NT2/D1 (cell line): ENCODE data around the gene RASGEF1B.
"Not testable (repeated sequence)": the region's sequence is repeated elsewhere in the genome, so short reads cannot be mapped to it uniquely, and the experiment has no call there.

Experiments used
- DNase-seq: peaks from one replicate; pipeline ENCODE4 v3.0.0-alpha.2; 2011; ENCODE audit warnings: low read depth, low spot score
- H3K27me3 ChIP-seq: 2 replicates; pipeline ENCODE4 v1.6.0; 2011; ENCODE audit warnings: mild to moderate bottlenecking; ENCODE audit not compliant: insufficient read length, insufficient read depth
- H3K36me3 ChIP-seq: 2 replicates; pipeline ENCODE4 v1.6.1; 2011; ENCODE audit warnings: mild to moderate bottlenecking, low read length, mixed read lengths; ENCODE audit not compliant: insufficient read depth, insufficient read length
- H3K4me1 ChIP-seq: 2 replicates; pipeline ENCODE4 v1.5.1; 2011; ENCODE audit not compliant: insufficient read depth, insufficient read length
- H3K4me3 ChIP-seq: 2 replicates; pipeline ENCODE4 v1.5.1; 2011; ENCODE audit warnings: low read depth; ENCODE audit not compliant: insufficient read length
- H3K9ac ChIP-seq: 2 replicates; pipeline ENCODE4 v1.6.0; 2011; ENCODE audit warnings: low read depth; ENCODE audit not compliant: insufficient read length
- H3K9me3 ChIP-seq: 2 replicates; pipeline ENCODE4 v1.5.1; 2011; ENCODE audit warnings: mild to moderate bottlenecking, low read length; ENCODE audit not compliant: insufficient read depth
- SUZ12 ChIP-seq: IDR thresholded peaks from 2 replicates; pipeline ENCODE4 v1.6.1; 2011; ENCODE audit not compliant: insufficient read length, insufficient read depth; ENCODE audit errors: extremely low read depth
- YY1 ChIP-seq: IDR thresholded peaks from 2 replicates; pipeline ENCODE4 v1.6.1; 2011; ENCODE audit not compliant: insufficient read length, insufficient read depth
- ZNF274 ChIP-seq: IDR thresholded peaks from 2 replicates; pipeline ENCODE4 v1.6.1; 2011; ENCODE audit warnings: mild to moderate bottlenecking, low read depth, low read length

Gene RASGEF1B

GRCh38 chr4:81421346-81422218, 50.1 kb downstream of the RASGEF1B start:
- Histone ChIP-seq H3K9me3 (no peaks in the 10 kb centered on the region; the same call in 1 of the 2 replicates), H3K27me3 (peaks cover 41% of the 10 kb centered on the region), H3K4me1 (peaks cover 2% of the 10 kb centered on the region), H3K4me3 (no peak overlapping the region), H3K9ac (no peak overlapping the region), H3K36me3 (no peaks in the 10 kb centered on the region)
- TF ChIP-seq ZNF274 (no peak), YY1 (no peak), SUZ12 (no peak)
- DNase-seq, result peak; percentile 48

- Histone ChIP-seq H3K9me3 (no peaks in the 10 kb centered on the region; the same call in 1 of the 2 replicates), H3K9ac (no peak overlapping the region), H3K36me3 (no peaks in the 10 kb centered on the region), H3K27me3 (peaks cover 40% of the 10 kb centered on the region), H3K4me3 (no peak overlapping the region), H3K4me1 (peaks cover 2% of the 10 kb centered on the region)
- no peak for DNase-seq
- TF ChIP-seq ZNF274, result no peak
- no peak for TF ChIP-seq SUZ12
- no peak for TF ChIP-seq YY1
These were observed 53.1 kb downstream of the RASGEF1B start for GRCh38 chr4:81418572-81418971.

- Histone ChIP-seq H3K36me3 (no peaks in the 10 kb centered on the region), H3K9me3 (no peaks in the 10 kb centered on the region), H3K4me1 (no peaks in the 10 kb centered on the region), H3K4me3 (no peak overlapping the region), H3K27me3 (peaks cover 4% of the 10 kb centered on the region), H3K9ac (no peak overlapping the region)
- DNase-seq, result no peak
- TF ChIP-seq SUZ12, result no peak
- TF ChIP-seq YY1, result no peak
These were observed 58.7 kb downstream of the RASGEF1B start for GRCh38 chr4:81412946-81413495.

GRCh38 chr4:81410680-81411079, 61.0 kb downstream of the RASGEF1B start:
- no peaks in the 10 kb centered on the region for H3K36me3 ChIP-seq
- no peak for TF ChIP-seq ZNF274
- TF ChIP-seq SUZ12, result no peak
- no peak for TF ChIP-seq YY1
- H3K9me3 ChIP-seq, result no peaks in the 10 kb centered on the region
- H3K4me1 ChIP-seq, result no peaks in the 10 kb centered on the region
- no peak for DNase-seq
- no peaks in the 10 kb centered on the region for H3K27me3 ChIP-seq
- H3K4me3 ChIP-seq, result no peak overlapping the region
- H3K9ac ChIP-seq, result no peak overlapping the region

GRCh38 chr4:81409836-81410235, 61.9 kb downstream of the RASGEF1B start:
- Histone ChIP-seq H3K4me1 (no peaks in the 10 kb centered on the region), H3K27me3 (no peaks in the 10 kb centered on the region), H3K4me3 (no peak overlapping the region), H3K9me3 (no peaks in the 10 kb centered on the region), H3K36me3 (no peaks in the 10 kb centered on the region), H3K9ac (no peak overlapping the region)
- no peak for DNase-seq
- TF ChIP-seq ZNF274, result no peak
- TF ChIP-seq SUZ12, result no peak

- no peak overlapping the region for H3K4me3 ChIP-seq
- H3K9me3 ChIP-seq, result no peaks in the 10 kb centered on the region
- H3K4me1 ChIP-seq, result no peaks in the 10 kb centered on the region
- no peaks in the 10 kb centered on the region for H3K27me3 ChIP-seq
- H3K9ac ChIP-seq, result no peak overlapping the region
- no peaks in the 10 kb centered on the region for H3K36me3 ChIP-seq
- no peak for TF ChIP-seq YY1
- no peak for TF ChIP-seq SUZ12
- no peak for TF ChIP-seq ZNF274
- no peak for DNase-seq
These were observed 63.4 kb downstream of the RASGEF1B start for GRCh38 chr4:81408341-81408740.

GRCh38 chr4:81407726-81408125, 64.0 kb downstream of the RASGEF1B start:
- TF ChIP-seq YY1, result no peak
- TF ChIP-seq SUZ12, result no peak
- TF ChIP-seq ZNF274, result no peak
- H3K36me3 ChIP-seq, result no peaks in the 10 kb centered on the region
- H3K4me1 ChIP-seq, result no peaks in the 10 kb centered on the region
- no peak overlapping the region for H3K4me3 ChIP-seq
- no peak overlapping the region for H3K9ac ChIP-seq
- no peak for DNase-seq
- no peaks in the 10 kb centered on the region for H3K27me3 ChIP-seq
- no peaks in the 10 kb centered on the region for H3K9me3 ChIP-seq

GRCh38 chr4:81406481-81406880, 65.2 kb downstream of the RASGEF1B start:
- DNase-seq, H3K4me3 ChIP-seq, H3K9me3 ChIP-seq, H3K36me3 ChIP-seq, H3K9ac ChIP-seq, H3K27me3 ChIP-seq, H3K4me1 ChIP-seq: not testable (repeated sequence)
